K562 (cell line): ENCODE results near the gene MEIKIN. TPM values are rescaled to one million over a fixed set of nuclear protein-coding genes. Genes with fewer than 3 reads are reported as not detected.

Experiments used
- BCL6 ChIP-seq: fragments of 250-450 bp; sonication (Bioruptor Pico); IDR thresholded peaks from 2 replicates; pipeline ENCODE4 v1.4.0; 2020
- BRD9 ChIP-seq: fragments of 450-650 bp; IDR thresholded peaks from 2 replicates; pipeline ENCODE4 v1.6.1; 2018; ENCODE audit warnings: low read depth; ENCODE audit not compliant: partially characterized antibody
- CC2D1A ChIP-seq: fragments of 450-650 bp; IDR thresholded peaks from 2 replicates; pipeline ENCODE4 v1.6.1; 2017; ENCODE audit warnings: mild to moderate bottlenecking
- E2F1 ChIP-seq: sonication (generic); formaldehyde crosslinking; IDR thresholded peaks from 2 replicates; pipeline ENCODE4 v1.8.1; 2023; ENCODE audit warnings: mild to moderate bottlenecking, missing genetic modification reagents, moderate library complexity
- E2F4 ChIP-seq: sonication (generic); formaldehyde crosslinking; IDR thresholded peaks from 2 replicates; pipeline ENCODE4 v1.8.0; 2022; ENCODE audit warnings: mild to moderate bottlenecking, low read depth, missing genetic modification reagents
- FOSL1 ChIP-seq: fragments of 200-800 bp; sonication (Bioruptor generic); conservative IDR thresholded peaks from 2 replicates; pipeline ENCODE4 v1.6.1; 2016; ENCODE audit warnings: missing genetic modification characterization, missing compliant biosample characterization
- KAT8 ChIP-seq: fragments of 450-650 bp; IDR thresholded peaks from 2 replicates; pipeline ENCODE4 v1.6.1; 2016; ENCODE audit warnings: low read depth, mild to moderate bottlenecking
- LARP7 ChIP-seq: fragments of 450-650 bp; IDR thresholded peaks from 2 replicates; pipeline ENCODE4 v1.6.1; 2016
- MCM2 ChIP-seq: fragments of 450-650 bp; IDR thresholded peaks from 2 replicates; pipeline ENCODE4 v1.6.1; 2017; ENCODE audit warnings: low read depth, mild to moderate bottlenecking
- NBN ChIP-seq: fragments of 450-650 bp; IDR thresholded peaks from 2 replicates; pipeline ENCODE4 v1.6.1; 2016; ENCODE audit warnings: low read depth, mild to moderate bottlenecking
- PCBP2 ChIP-seq: fragments of 200-400 bp; formaldehyde crosslinking; IDR thresholded peaks from 2 replicates; pipeline ENCODE4 v1.6.1; 2018; ENCODE audit warnings: low read length, low read depth, mild to moderate bottlenecking, moderate library complexity; ENCODE audit not compliant: poor library complexity, severe bottlenecking
- POLR2B ChIP-seq: fragments of 450-650 bp; IDR thresholded peaks from 2 replicates; pipeline ENCODE4 v1.6.1; 2018; ENCODE audit warnings: low read depth; ENCODE audit not compliant: partially characterized antibody
- RBBP5 ChIP-seq: fragments of 200-600 bp; sonication (generic); IDR thresholded peaks from 2 replicates; pipeline ENCODE4 v1.6.1; 2012; ENCODE audit warnings: borderline replicate concordance, mild to moderate bottlenecking, low read length, control low read depth, inconsistent platforms; ENCODE audit not compliant: insufficient read depth, poor library complexity, severe bottlenecking
- RBM17 ChIP-seq: fragments of 200-400 bp; formaldehyde crosslinking; IDR thresholded peaks from 2 replicates; pipeline ENCODE4 v1.6.1; 2017; ENCODE audit warnings: low read depth, mild to moderate bottlenecking, low read length, borderline replicate concordance
- RUNX1 ChIP-seq: sonication (generic); IDR thresholded peaks from 2 replicates; pipeline ENCODE4 v1.6.1; 2016; ENCODE audit warnings: antibody characterized with exemption, low read depth
- SIX5 ChIP-seq, 2 experiments: IDR thresholded peaks; 2 replicates each; pipeline ENCODE4 v1.6.1; 2011; ENCODE audit warnings: low read length in 2 of 2, borderline replicate concordance in 1 of 2, low read depth in 1 of 2, mild to moderate bottlenecking in 1 of 2, moderate library complexity in 1 of 2; ENCODE audit not compliant: insufficient read depth in 1 of 2
- SMAD4 ChIP-seq: fragments of 250-450 bp; sonication (Bioruptor Pico); conservative IDR thresholded peaks from 2 replicates; pipeline ENCODE4 v1.8.0; 2021; ENCODE audit warnings: inconsistent platforms, mild to moderate bottlenecking, moderate library complexity
- SREBF2 ChIP-seq: sonication (generic); formaldehyde crosslinking; IDR thresholded peaks from 2 replicates; pipeline ENCODE4 v1.4.0; 2020; ENCODE audit warnings: mild to moderate bottlenecking, missing genetic modification reagents
- SRSF3 ChIP-seq: fragments of 200-400 bp; formaldehyde crosslinking; IDR thresholded peaks from 2 replicates; pipeline ENCODE4 v1.6.1; 2016; ENCODE audit warnings: mild to moderate bottlenecking, low read length, moderate library complexity; ENCODE audit not compliant: insufficient read depth
- ZFP36 ChIP-seq: fragments of 150-350 bp; IDR thresholded peaks from 2 replicates; pipeline ENCODE4 v1.6.1; 2018; ENCODE audit warnings: low read length, low read depth; ENCODE audit not compliant: partially characterized antibody
- ZKSCAN3 ChIP-seq: fragments of 250-450 bp; sonication (Bioruptor Pico); IDR thresholded peaks from 2 replicates; pipeline ENCODE4 v1.4.0; 2020
- ZNF347 ChIP-seq: fragments of 450-650 bp; formaldehyde crosslinking; IDR thresholded peaks from 2 replicates; pipeline ENCODE4 v1.4.0; 2020; ENCODE audit warnings: low read depth, mild to moderate bottlenecking, moderate library complexity
- ZNF41 ChIP-seq: fragments of 250-450 bp; sonication (Bioruptor Pico); conservative IDR thresholded peaks from 2 replicates; pipeline ENCODE4 v1.4.0; 2020; ENCODE audit warnings: mild to moderate bottlenecking
- polyA plus RNA-seq, 8 experiments: library from polyadenylated mRNA; depleted of rRNA in 4 of 8; stranded (reverse) in 5 of 8; unstranded in 3 of 8; fragments of >200 nt; fragmentation: Nextera tagmentation in 2 of 8; fragmentation: Illumina TruSeq in 1 of 8; extraction: Ambion mirVana in 2 of 8; extraction: Trizol in 1 of 8; gene quantifications; 2 replicates each; pipeline versions ENCODE4 v1.2.1 to v1.2.3, GENCODE V29; 2011 to 2014; ENCODE audit warnings: inconsistent platforms in 1 of 8, missing spikeins in 1 of 8
- total RNA-seq, 7 experiments: library from RNA; depleted of rRNA in 6 of 7; stranded (reverse); fragments of >200 nt in 6 of 7; fragmentation: Illumina TruSeq in 2 of 7; extraction: Trizol in 2 of 7; gene quantifications; 2 replicates each; pipeline versions ENCODE4 v1.2.1 to v1.2.3, GENCODE V29; 2011 to 2021; ENCODE audit warnings: low replicate concordance in 1 of 7
- TF ChIP-seq, protein P1 (sequence below): fragments of 250-450 bp; sonication (Bioruptor Pico); IDR thresholded peaks from 2 replicates; pipeline ENCODE4 v1.8.0; 2021; ENCODE audit warnings: moderate library complexity, mild to moderate bottlenecking, inconsistent platforms
- TF ChIP-seq, protein P2 (sequence below), 2 experiments: fragments of 250-450 bp in 1 of 2; fragments of 450-650 bp in 1 of 2; sonication (Bioruptor Pico) in 1 of 2; IDR thresholded peaks; 2 replicates each; pipeline versions ENCODE4 v1.6.1 to v1.8.0; 2016 to 2021; ENCODE audit warnings: mild to moderate bottlenecking in 2 of 2, moderate library complexity in 2 of 2, missing compliant biosample characterization in 1 of 2, missing genetic modification characterization in 1 of 2

The MEIKIN gene
- total and polyA plus RNA-seq, 9 of the 15 experiments (the other 6 are each of a cell fraction or from before 2014, with no cell fraction given), result 0.18 TPM; not detected in 8

DNA sequence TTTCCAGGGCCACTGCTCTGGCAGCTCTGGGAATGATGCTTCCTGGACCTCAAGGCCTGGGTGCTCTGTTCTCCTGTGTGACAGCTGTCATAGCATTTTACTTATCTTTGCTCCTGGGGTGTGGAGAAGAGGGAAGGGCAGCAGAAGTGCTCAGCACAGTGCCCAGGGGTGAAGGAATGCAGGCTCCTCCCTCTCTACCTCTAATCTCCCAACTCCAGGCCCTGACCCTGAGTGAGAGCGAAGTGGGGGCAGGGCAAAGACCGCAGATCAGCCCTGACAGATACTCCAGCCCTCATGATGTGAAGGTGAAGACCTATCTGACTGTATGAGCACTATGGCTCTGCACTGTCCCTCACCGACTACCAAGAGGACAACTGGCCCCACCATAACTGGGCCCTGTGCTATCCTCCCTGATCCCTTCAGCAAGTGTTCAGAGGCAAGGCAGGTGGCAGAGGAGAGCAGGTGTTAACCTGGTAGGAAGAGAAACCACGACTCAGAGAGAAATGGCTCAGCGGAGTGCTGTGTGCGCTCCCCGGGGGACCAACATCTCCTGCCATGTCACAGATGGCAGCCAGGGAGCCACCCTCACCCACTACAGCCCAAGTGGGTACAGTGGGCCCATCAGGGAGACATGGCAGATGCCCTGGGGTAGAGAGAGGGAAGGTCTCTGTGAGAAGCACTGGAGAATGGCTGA lies 49.2 kb upstream of the MEIKIN start (continued):
- TF ChIP-seq, protein P1, sequence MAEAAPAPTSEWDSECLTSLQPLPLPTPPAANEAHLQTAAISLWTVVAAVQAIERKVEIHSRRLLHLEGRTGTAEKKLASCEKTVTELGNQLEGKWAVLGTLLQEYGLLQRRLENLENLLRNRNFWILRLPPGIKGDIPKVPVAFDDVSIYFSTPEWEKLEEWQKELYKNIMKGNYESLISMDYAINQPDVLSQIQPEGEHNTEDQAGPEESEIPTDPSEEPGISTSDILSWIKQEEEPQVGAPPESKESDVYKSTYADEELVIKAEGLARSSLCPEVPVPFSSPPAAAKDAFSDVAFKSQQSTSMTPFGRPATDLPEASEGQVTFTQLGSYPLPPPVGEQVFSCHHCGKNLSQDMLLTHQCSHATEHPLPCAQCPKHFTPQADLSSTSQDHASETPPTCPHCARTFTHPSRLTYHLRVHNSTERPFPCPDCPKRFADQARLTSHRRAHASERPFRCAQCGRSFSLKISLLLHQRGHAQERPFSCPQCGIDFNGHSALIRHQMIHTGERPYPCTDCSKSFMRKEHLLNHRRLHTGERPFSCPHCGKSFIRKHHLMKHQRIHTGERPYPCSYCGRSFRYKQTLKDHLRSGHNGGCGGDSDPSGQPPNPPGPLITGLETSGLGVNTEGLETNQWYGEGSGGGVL (CRISPR knock-in tag), result no peak
- TF ChIP-seq CC2D1A (peak; percentile 93), RUNX1 (peak; percentile 94; the same call in 1 of the 2 replicates), MCM2 (no peak), ZNF347 (CRISPR knock-in tag) (no peak), ZFP36 (peak; percentile 12), BRD9 (no peak), BCL6 (CRISPR knock-in tag) (no peak), SREBF2 (no peak), ZKSCAN3 (no peak), POLR2B (no peak), FOSL1 (tag) (no peak; the same call in 1 of the 2 replicates), PCBP2 (no peak), SRSF3 (no peak), SIX5 (IDR thresholded peaks at IDR 0.05; ENCODE audit: borderline replicate concordance in 1 of 2, insufficient read depth in 1 of 2, low read depth in 1 of 2, low read length in 2 of 2) (no peak), KAT8 (no peak), SMAD4 (CRISPR knock-in tag) (peak; percentile 89), ZNF41 (CRISPR knock-in tag) (no peak), RBM17 (no peak), E2F1 (CRISPR knock-in tag) (no peak), LARP7 (no peak), NBN (peak; percentile 92), E2F4 (no peak), RBBP5 (peak; percentile 57)
- TF ChIP-seq, protein P2, sequence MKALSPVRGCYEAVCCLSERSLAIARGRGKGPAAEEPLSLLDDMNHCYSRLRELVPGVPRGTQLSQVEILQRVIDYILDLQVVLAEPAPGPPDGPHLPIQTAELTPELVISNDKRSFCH (CRISPR knock-in tag; IDR thresholded peaks at IDR 0.05), result no peak
- TF ChIP-seq, protein P2 (tag; IDR thresholded peaks at IDR 0.05), result peak; percentile 81; the same call in 1 of the 2 replicates
